Peyer's patch (tissue), 4 donors: Measurements from ENCODE around the gene CACNA2D2. TPM values are rescaled to one million over a fixed set of nuclear protein-coding genes. Genes with fewer than 3 reads are reported as not detected.

Experiments used
- DNase-seq, 3 donors: peaks; one replicate each; pipeline ENCODE4 v3.0.0-alpha.2; 2017 to 2019
- H3K27ac ChIP-seq, 4 donors: fragments of 200-600 bp; sonication (generic); one replicate each; pipeline ENCODE4 v1.5.1; 2016 to 2019
- H3K27me3 ChIP-seq, 2 donors: fragments of 200-600 bp; sonication (generic); one replicate each; pipeline ENCODE4 v1.5.1; 2019
- H3K36me3 ChIP-seq, 3 donors: fragments of 200-600 bp; sonication (generic); one replicate each; pipeline ENCODE4 v1.5.1; 2016 to 2019
- H3K4me1 ChIP-seq, 4 donors: fragments of 200-600 bp; sonication (generic); one replicate each; pipeline ENCODE4 v1.5.1; 2016 to 2019
- H3K4me3 ChIP-seq, 4 donors: fragments of 200-600 bp; sonication (generic); 1 replicate in 3 of 4; 2 replicates in 1 of 4; pipeline ENCODE4 v1.5.1; 2016 to 2019; ENCODE audit warnings: mild to moderate bottlenecking in 1 of 4
- H3K9me3 ChIP-seq, 4 donors: fragments of 200-600 bp; sonication (generic); one replicate each; pipeline ENCODE4 v1.5.1; 2016 to 2019; ENCODE audit warnings: mild to moderate bottlenecking in 1 of 4
- CTCF ChIP-seq, 6 experiments: fragments of 450-650 bp in 4 of 6; fragments of 200-600 bp in 2 of 6; sonication (generic) in 1 of 6; IDR thresholded peaks; one replicate each; pipeline ENCODE4 v1.5.1; 2017 to 2019; ENCODE audit warnings: antibody characterized with exemption in 6 of 6, mild to moderate bottlenecking in 3 of 6, moderate library complexity in 1 of 6
- POLR2A ChIP-seq, 2 donors: fragments of 450-650 bp; IDR thresholded peaks; one replicate each; pipeline ENCODE4 v1.5.1; 2017; ENCODE audit warnings: antibody characterized with exemption in 2 of 2, mild to moderate bottlenecking in 2 of 2, moderate library complexity in 2 of 2
- total RNA-seq, 4 donors: library from RNA; depleted of rRNA; stranded (reverse); fragments of >200 nt; gene quantifications; one replicate each; pipeline ENCODE4 v1.1.0, GENCODE V29; 2016

The CACNA2D2 gene
- total RNA-seq, 4 donors from 2014 or later: 0.88 to 5.8 (median 1.2) TPM

- no peak overlapping the region for H3K27ac ChIP-seq
- H3K36me3 ChIP-seq: no peaks in the 10 kb centered on the region
- H3K9me3 ChIP-seq: no peaks in the 10 kb centered on the region
- no peaks in the 10 kb centered on the region for H3K4me1 ChIP-seq
- no peak overlapping the region for H3K4me3 ChIP-seq
- no peak for DNase-seq
- H3K27me3 ChIP-seq: no peaks in the 10 kb centered on the region
- TF ChIP-seq CTCF (IDR thresholded peaks at IDR 0.05): no peak
- TF ChIP-seq POLR2A (IDR thresholded peaks at IDR 0.05): no peak
Measured at GRCh38 chr3:50427217-50427616, 76.2 kb downstream of the CACNA2D2 start.

GRCh38 chr3:50425911-50426310 lies 77.5 kb downstream of the CACNA2D2 start:
- DNase-seq: no peak
- Histone ChIP-seq H3K36me3 (no peaks in the 10 kb centered on the region), H3K27me3 (no peaks in the 10 kb centered on the region), H3K4me1 (no peaks in the 10 kb centered on the region), H3K27ac (no peak overlapping the region), H3K9me3 (no peaks in the 10 kb centered on the region), H3K4me3 (no peak overlapping the region)
- TF ChIP-seq CTCF (IDR thresholded peaks at IDR 0.05) (no peak), POLR2A (IDR thresholded peaks at IDR 0.05) (no peak)

- Histone ChIP-seq H3K36me3 (no peaks in the 10 kb centered on the region), H3K9me3 (no peaks in the 10 kb centered on the region), H3K4me3 (no peak overlapping the region), H3K27me3 (no peaks in the 10 kb centered on the region), H3K4me1 (no peaks in the 10 kb centered on the region), H3K27ac (no peak overlapping the region)
- TF ChIP-seq POLR2A (IDR thresholded peaks at IDR 0.05) (no peak), CTCF (IDR thresholded peaks at IDR 0.05) (no peak)
- no peak for DNase-seq
Measured at GRCh38 chr3:50423543-50423942, 79.9 kb downstream of the CACNA2D2 start.

GRCh38 chr3:50422153-50422552 lies 81.3 kb downstream of the CACNA2D2 start:
- Histone ChIP-seq H3K27ac (no peak overlapping the region), H3K4me1 (no peaks in the 10 kb centered on the region), H3K27me3 (no peaks in the 10 kb centered on the region), H3K36me3 (no peaks in the 10 kb centered on the region), H3K9me3 (no peaks in the 10 kb centered on the region), H3K4me3 (no peak overlapping the region)
- TF ChIP-seq POLR2A (IDR thresholded peaks at IDR 0.05): no peak
- TF ChIP-seq CTCF (IDR thresholded peaks at IDR 0.05): no peak
- no peak for DNase-seq

GRCh38 chr3:50419595-50420370 lies 83.7 kb downstream of the CACNA2D2 start:
- Histone ChIP-seq H3K4me1 (no peaks in the 10 kb centered on the region), H3K36me3 (no peaks in the 10 kb centered on the region), H3K27ac (no peak overlapping the region), H3K27me3 (no peaks in the 10 kb centered on the region), H3K9me3 (no peaks in the 10 kb centered on the region), H3K4me3 (no peak overlapping the region)
- TF ChIP-seq POLR2A (IDR thresholded peaks at IDR 0.05) (no peak), CTCF (IDR thresholded peaks at IDR 0.05) (no peak)
- no peak for DNase-seq
